ENCODE results near the gene OR2H2.

DNA sequence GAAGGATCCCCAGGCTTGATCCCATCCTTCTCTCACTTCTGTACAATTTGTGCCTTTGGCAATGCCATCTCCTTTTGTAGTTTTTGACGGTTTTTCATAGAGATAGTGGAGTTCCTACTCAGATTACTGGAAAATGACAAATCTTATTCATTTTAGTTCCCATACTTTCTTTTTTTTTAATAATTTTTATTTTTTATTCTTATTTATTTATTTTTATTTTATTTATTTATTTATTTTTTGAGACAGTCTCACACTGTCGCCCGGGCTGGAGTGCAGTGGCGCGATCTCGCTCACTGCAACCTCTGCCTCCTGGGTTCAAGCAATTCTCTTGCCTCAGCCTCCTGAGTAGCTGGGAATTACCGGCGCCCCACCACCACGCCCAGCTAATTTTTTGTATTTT is 52.3 kb downstream of the OR2H2 start:
- TF ChIP-seq, protein P1, sequence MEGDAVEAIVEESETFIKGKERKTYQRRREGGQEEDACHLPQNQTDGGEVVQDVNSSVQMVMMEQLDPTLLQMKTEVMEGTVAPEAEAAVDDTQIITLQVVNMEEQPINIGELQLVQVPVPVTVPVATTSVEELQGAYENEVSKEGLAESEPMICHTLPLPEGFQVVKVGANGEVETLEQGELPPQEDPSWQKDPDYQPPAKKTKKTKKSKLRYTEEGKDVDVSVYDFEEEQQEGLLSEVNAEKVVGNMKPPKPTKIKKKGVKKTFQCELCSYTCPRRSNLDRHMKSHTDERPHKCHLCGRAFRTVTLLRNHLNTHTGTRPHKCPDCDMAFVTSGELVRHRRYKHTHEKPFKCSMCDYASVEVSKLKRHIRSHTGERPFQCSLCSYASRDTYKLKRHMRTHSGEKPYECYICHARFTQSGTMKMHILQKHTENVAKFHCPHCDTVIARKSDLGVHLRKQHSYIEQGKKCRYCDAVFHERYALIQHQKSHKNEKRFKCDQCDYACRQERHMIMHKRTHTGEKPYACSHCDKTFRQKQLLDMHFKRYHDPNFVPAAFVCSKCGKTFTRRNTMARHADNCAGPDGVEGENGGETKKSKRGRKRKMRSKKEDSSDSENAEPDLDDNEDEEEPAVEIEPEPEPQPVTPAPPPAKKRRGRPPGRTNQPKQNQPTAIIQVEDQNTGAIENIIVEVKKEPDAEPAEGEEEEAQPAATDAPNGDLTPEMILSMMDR (IDR thresholded peaks at IDR 0.05 in 8 of 11, conservative IDR thresholded peaks at IDR 0.05 in 3 of 11): no peak
- TF ChIP-seq POLR2A (IDR thresholded peaks at IDR 0.05) (no peak), POLR2AphosphoS5 (IDR thresholded peaks at IDR 0.05) (no peak)

Measured in spleen (tissue), 7 donors.